Measurements from ENCODE around the gene NRCAM. TPM values are rescaled to one million over a fixed set of nuclear protein-coding genes. Genes with fewer than 3 reads are reported as not detected.

The NRCAM gene
- total RNA-seq, 1 experiment from 2014 or later, result 2.7 TPM

GRCh38 chr7:108296911-108297310 lies 159.3 kb downstream of the NRCAM start:
- H3K27ac Mint-ChIP-seq, result no peak overlapping the region
- ChIA-PET POLR2A (no interaction called here), CTCF (no interaction called here)
- H3K9me3 Mint-ChIP-seq, result no peaks in the 10 kb centered on the region
- no peaks in the 10 kb centered on the region for H3K27me3 Mint-ChIP-seq (ENCODE audit: low read depth)
- H3K4me1 Mint-ChIP-seq, result no peaks in the 10 kb centered on the region; the same call in 1 of the 2 replicates
- H3K4me3 Mint-ChIP-seq, result no peak overlapping the region
- H3K36me3 Mint-ChIP-seq, result no peaks in the 10 kb centered on the region
- DNase-seq (ENCODE audit: low spot score) (no peak), ATAC-seq (no peak)
- no peak for TF ChIP-seq ATF1 (CRISPR knock-in tag; IDR thresholded peaks at IDR 0.05)
- no peak for TF ChIP-seq ZNF263 (CRISPR knock-in tag; IDR thresholded peaks at IDR 0.05; ENCODE audit: low read depth)
- no peak for TF ChIP-seq OVOL2 (CRISPR knock-in tag; IDR thresholded peaks at IDR 0.05; ENCODE audit: borderline replicate concordance)
- TF ChIP-seq MYBL2 (CRISPR knock-in tag; IDR thresholded peaks at IDR 0.05), result no peak
- no peak for TF ChIP-seq ZNF121 (CRISPR knock-in tag; IDR thresholded peaks at IDR 0.05)
- no peak for TF ChIP-seq ZNF532 (CRISPR knock-in tag; IDR thresholded peaks at IDR 0.05; ENCODE audit: borderline replicate concordance)
- no peak for TF ChIP-seq PRDM15 (CRISPR knock-in tag; IDR thresholded peaks at IDR 0.05)
- TF ChIP-seq MLX (CRISPR knock-in tag; IDR thresholded peaks at IDR 0.05), result no peak
- no peak for TF ChIP-seq KAT7 (CRISPR knock-in tag; IDR thresholded peaks at IDR 0.05; ENCODE audit: borderline replicate concordance)
- TF ChIP-seq SMAD4 (CRISPR knock-in tag; IDR thresholded peaks at IDR 0.05), result no peak
- no peak for TF ChIP-seq ATF2 (CRISPR knock-in tag; IDR thresholded peaks at IDR 0.05; ENCODE audit: borderline replicate concordance, low read depth)
- no peak for TF ChIP-seq ZNF138 (CRISPR knock-in tag; conservative IDR thresholded peaks at IDR 0.05)

- ATAC-seq (no peak), DNase-seq (ENCODE audit: low spot score) (no peak)
- CTCF ChIA-PET, result no interaction called here
- no peak overlapping the region for H3K4me3 Mint-ChIP-seq
- POLR2A ChIA-PET, result no interaction called here
- no peak overlapping the region for H3K27ac Mint-ChIP-seq
- H3K9me3 Mint-ChIP-seq, result no peaks in the 10 kb centered on the region
- no peaks in the 10 kb centered on the region for H3K36me3 Mint-ChIP-seq
- no peaks in the 10 kb centered on the region for H3K27me3 Mint-ChIP-seq (ENCODE audit: low read depth)
- peaks cover 19% of the 10 kb centered on the region for H3K4me1 Mint-ChIP-seq
- TF ChIP-seq ZNF138 (CRISPR knock-in tag; conservative IDR thresholded peaks at IDR 0.05) (no peak), GTF2I (CRISPR knock-in tag; conservative IDR thresholded peaks at IDR 0.05) (no peak), ZBTB21 (CRISPR knock-in tag; IDR thresholded peaks at IDR 0.05; ENCODE audit: borderline replicate concordance) (no peak), SP1 (CRISPR knock-in tag; conservative IDR thresholded peaks at IDR 0.05) (no peak), ZNF121 (CRISPR knock-in tag; IDR thresholded peaks at IDR 0.05) (no peak), ERG (CRISPR knock-in tag; IDR thresholded peaks at IDR 0.05) (no peak), ATF1 (CRISPR knock-in tag; IDR thresholded peaks at IDR 0.05) (no peak), FOXK1 (CRISPR knock-in tag; IDR thresholded peaks at IDR 0.05) (no peak), ZNF423 (CRISPR knock-in tag; IDR thresholded peaks at IDR 0.05) (no peak), ZNF671 (CRISPR knock-in tag; IDR thresholded peaks at IDR 0.05) (no peak), NR2C2 (CRISPR knock-in tag; IDR thresholded peaks at IDR 0.05) (no peak), SMAD3 (CRISPR knock-in tag; IDR thresholded peaks at IDR 0.05; ENCODE audit: borderline replicate concordance) (no peak), FOXP4 (CRISPR knock-in tag; IDR thresholded peaks at IDR 0.05) (no peak), SOX15 (CRISPR knock-in tag; IDR thresholded peaks at IDR 0.05) (no peak)
Observed at GRCh38 chr7:108294595-108294994, 161.6 kb downstream of the NRCAM start.
